Endometrium (tissue), 2 donors: ENCODE results near the gene GOSR2.

Experiments used
- FAIRE-seq: peaks from 2 replicates; lab custom pipeline; 2012; peaks lifted over from hg19 to GRCh38; lab: Jason Lieb, UNC
- donor health status: control.
- donor health status: control.

Gene GOSR2

GRCh38 chr17:46922804-46923635 lies at the start of gene GOSR2:
Gene GOSR2, plus strand, starts transcription at chr17:46923160. Its CDS starts 33 bp downstream, at chr17:46923193.
- FAIRE-seq = no peak

GRCh38 chr17:46873941-46874645 lies 48.9 kb upstream of the GOSR2 start:
- FAIRE-seq = no peak

GRCh38 chr17:46874906-46875305 lies 48.1 kb upstream of the GOSR2 start:
- FAIRE-seq = no peak

- FAIRE-seq = no peak
Observed at GRCh38 chr17:46875849-46876352, 47.1 kb upstream of the GOSR2 start.

GRCh38 chr17:46876353-46876887 lies 46.5 kb upstream of the GOSR2 start:
- FAIRE-seq = no peak

- FAIRE-seq = no peak
Observed at GRCh38 chr17:46876926-46877325, 46.0 kb upstream of the GOSR2 start.

- FAIRE-seq = no peak
Observed at GRCh38 chr17:46877466-46877865, 45.5 kb upstream of the GOSR2 start.

GRCh38 chr17:46878055-46878454 lies 44.9 kb upstream of the GOSR2 start:
- no peak for FAIRE-seq

- FAIRE-seq = no peak
Observed at GRCh38 chr17:46879101-46879500, 43.9 kb upstream of the GOSR2 start.

- no peak for FAIRE-seq
Observed at GRCh38 chr17:46881015-46881414, 41.9 kb upstream of the GOSR2 start.

- no peak for FAIRE-seq
Observed at GRCh38 chr17:46882666-46883065, 40.3 kb upstream of the GOSR2 start.

- no peak for FAIRE-seq
Observed at GRCh38 chr17:46883871-46884520, 39.0 kb upstream of the GOSR2 start.

GRCh38 chr17:46884552-46884951 lies 38.4 kb upstream of the GOSR2 start:
- no peak for FAIRE-seq

GRCh38 chr17:46885415-46886309 lies 37.3 kb upstream of the GOSR2 start:
- no peak for FAIRE-seq

- no peak for FAIRE-seq
Observed at GRCh38 chr17:46886310-46886663, 36.7 kb upstream of the GOSR2 start.

- FAIRE-seq = no peak
Observed at GRCh38 chr17:46887717-46888116, 35.2 kb upstream of the GOSR2 start.

GRCh38 chr17:46888727-46889126 lies 34.2 kb upstream of the GOSR2 start:
- FAIRE-seq = no peak

- no peak for FAIRE-seq
Observed at GRCh38 chr17:46889519-46889918, 33.4 kb upstream of the GOSR2 start.

- FAIRE-seq = no peak
Observed at GRCh38 chr17:46889992-46890564, 32.9 kb upstream of the GOSR2 start.

- FAIRE-seq = no peak
Observed at GRCh38 chr17:46890638-46891037, 32.3 kb upstream of the GOSR2 start.

- no peak for FAIRE-seq
Observed at GRCh38 chr17:46892192-46892703, 30.7 kb upstream of the GOSR2 start.
